HG03095 (cell line): Measurements from ENCODE around the gene BCL2L13.
A peak's percentile ranks its signal among the peaks of the same experiment; 100 is the strongest.

Source experiments
- ATAC-seq: cut with Tn5 transposase; IDR thresholded peaks from one replicate; pipeline ENCODE4 v1.9.1; 2021; ENCODE audit warnings: moderate library complexity; ENCODE audit not compliant: unreplicated experiment

BCL2L13 gene, protein sequence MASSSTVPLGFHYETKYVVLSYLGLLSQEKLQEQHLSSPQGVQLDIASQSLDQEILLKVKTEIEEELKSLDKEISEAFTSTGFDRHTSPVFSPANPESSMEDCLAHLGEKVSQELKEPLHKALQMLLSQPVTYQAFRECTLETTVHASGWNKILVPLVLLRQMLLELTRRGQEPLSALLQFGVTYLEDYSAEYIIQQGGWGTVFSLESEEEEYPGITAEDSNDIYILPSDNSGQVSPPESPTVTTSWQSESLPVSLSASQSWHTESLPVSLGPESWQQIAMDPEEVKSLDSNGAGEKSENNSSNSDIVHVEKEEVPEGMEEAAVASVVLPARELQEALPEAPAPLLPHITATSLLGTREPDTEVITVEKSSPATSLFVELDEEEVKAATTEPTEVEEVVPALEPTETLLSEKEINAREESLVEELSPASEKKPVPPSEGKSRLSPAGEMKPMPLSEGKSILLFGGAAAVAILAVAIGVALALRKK

DNA sequence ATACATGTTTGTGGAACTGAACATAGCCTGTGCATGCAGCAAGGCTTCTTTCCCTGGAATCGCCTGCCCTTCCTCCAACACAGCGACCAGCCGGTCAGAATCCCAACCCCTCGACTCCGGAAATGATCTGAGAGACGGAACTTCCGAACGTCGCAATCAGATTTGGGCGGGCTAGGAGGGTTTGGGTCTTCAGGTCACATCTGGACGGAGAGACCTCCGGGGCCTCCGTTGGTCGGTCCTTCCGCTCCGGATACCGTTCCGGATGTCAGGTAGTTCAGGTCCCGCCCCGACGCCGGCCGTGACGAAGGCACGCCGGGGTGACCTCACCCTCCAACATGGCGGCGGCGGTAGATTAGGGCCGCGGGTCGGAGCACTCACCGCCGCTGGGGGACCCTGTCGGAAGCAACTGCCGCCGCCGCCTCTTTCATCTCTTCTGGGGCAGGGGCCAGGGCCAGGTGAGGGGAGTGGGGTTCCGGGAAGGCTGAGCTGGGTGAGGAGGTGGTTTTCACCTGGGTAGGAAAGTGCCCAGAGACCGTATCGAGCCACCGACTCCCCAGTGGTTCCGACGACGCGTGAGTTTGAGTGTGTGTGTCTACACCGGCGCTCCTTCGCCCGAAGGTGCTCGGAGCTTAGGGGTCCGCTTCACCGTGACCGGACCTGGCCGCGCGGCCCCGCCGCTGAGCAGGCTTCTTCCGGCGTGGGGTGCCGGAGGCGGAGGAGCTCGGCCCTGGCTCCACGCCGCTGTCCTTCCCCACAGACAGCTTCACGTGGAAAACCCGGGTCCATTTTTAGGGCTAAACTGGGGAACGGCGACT is at the start of gene BCL2L13:
Gene BCL2L13, plus strand, starts transcription at position 326 of the 815 bp plus-strand sequence. CDS start 16,955 bp downstream, outside the sequence.
- ATAC-seq: peak; percentile 81

DNA sequence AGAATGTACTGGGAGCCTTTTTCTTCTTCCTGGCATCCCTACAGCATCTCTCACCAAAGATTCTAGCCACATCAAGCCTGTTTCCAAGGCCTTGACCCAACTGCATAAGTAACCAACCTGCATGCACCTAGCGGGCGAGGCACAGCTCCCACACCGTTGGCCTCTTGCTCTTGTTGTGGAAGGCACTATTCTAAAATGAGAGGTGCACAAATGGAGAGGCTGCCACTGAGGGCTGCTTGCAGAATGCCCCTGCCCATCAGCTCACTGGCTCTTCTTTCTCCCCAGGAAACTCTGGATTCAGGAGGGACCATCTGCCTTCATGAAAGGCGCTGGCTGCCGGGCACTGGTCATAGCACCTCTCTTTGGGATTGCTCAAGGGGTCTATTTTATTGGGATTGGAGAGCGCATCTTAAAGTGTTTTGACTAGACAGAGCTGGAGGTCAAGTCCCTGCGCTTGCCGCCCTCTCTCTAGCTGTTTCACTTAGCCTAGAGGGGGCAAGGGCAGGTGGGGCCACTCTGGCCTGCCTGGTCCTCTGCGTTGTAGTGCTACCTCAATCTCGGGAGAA is 48.7 kb upstream of the BCL2L13 start:
- no peak for ATAC-seq

DNA sequence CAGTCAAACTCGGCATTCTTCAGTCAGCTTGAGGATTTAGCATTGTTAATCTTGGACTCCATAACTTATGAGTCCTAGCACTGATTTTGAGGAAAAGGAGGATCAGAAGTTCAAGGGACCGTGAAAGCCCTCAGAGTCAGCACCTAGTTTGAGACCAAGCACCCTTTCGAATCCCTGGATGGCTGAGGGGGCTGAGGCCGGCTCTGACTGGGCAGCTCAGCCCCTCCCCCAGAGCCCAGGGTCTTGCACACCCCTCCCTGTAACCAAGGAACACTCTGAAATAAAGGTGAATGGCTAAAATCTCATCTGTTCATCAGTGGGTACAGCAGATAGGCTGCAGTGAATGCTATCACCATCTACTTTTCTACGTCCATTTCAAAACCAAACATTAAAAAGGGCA is 48.0 kb upstream of the BCL2L13 start:
- ATAC-seq: no peak

DNA sequence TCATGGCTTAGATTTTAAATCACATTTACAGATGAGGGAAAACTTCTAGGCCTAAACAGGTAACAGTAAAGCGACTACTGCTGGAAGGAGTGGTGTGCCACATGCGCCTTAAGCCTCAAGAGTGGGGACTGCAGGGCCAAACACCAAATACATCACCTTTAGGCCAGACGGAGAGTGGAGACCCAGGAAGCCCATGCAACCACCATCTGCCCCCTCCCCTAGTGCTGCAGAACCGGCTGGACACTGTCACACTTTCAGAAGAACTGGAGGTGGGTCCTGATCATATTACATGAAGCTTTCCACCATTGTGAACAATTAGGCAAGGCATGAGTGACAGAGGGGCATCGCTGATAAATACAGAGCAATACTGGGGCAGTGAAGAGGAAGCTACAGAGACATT is 46.4 kb upstream of the BCL2L13 start:
- ATAC-seq: no peak

- ATAC-seq: no peak
These were observed 42.3 kb upstream of the BCL2L13 start for GRCh38 chr22:17596226-17596625.

DNA sequence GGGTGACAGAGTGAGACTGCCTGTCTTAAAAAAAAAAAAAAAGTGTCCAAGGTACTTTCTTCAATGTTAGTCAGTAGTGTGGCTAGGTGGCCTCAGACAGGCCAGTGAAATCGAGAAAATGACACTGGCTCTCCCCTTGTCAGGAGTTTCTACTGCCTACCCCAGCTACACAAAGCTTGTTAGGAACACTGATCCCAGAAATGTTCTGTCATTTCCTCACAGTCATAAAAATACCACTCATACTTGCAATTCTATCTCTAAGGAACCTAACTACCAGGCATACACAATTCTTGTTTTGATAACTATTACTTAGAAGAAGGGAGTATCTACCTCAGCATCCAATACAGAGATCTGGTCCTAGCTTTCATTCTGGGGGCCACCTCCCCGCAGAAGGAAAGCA is 41.3 kb upstream of the BCL2L13 start:
- no peak for ATAC-seq

DNA sequence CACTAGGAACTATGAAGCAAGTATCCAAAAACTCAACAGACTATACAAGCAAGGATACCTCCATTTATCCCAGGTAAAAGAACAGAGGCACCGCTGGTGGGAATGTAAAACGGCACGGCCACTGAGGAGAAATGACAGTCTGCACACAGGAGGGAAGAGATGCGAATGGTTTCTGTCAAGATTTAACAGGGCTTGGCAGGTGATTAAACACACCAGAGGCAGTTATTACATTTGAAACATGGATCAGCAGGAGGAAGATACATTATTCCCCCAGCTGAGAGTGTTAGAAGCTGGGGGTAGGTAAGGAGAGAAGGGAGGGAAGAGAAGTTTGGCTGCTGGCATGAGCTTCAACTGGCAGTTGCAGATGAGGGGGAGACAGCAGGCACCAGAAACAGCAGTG is 40.2 kb upstream of the BCL2L13 start:
- no peak for ATAC-seq

DNA sequence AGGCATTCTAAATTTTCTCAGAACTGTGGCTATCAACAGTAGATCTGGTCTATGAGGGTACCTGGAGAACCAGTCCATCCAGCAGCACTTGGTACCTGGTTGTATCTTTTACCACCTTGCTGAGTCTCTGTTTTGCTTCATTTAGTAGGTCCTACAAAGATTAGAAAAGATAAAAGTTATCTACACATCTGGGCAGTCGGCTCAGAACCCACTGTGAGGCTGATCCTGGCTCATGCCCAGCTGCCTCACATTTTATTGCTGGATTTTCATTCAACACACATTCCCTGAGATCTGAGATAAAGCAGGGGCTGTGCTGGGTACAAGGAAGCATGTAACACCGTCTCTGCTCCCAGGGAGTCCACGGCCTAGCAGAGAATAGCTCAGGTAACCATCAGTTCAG is 37.5 kb upstream of the BCL2L13 start:
- ATAC-seq: no peak

DNA sequence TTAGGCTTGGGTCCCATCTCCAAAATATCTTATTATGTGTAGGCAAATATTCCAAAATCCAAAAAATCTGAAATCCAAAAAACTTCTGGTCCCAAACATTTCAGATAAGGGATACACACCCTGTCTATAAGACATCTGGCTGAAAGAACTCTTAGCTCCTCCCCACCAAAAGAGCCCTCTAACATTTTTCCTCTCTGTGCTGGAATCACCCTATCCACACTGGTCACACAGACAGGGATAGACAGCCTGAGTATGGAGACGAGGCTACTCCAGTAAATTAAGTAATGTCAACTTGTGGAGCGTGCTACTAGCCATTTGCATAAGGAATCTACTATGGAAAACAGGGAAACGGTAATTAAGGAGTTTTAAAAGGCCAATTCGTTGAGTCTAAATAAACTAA is 34.9 kb upstream of the BCL2L13 start:
- ATAC-seq: no peak

DNA sequence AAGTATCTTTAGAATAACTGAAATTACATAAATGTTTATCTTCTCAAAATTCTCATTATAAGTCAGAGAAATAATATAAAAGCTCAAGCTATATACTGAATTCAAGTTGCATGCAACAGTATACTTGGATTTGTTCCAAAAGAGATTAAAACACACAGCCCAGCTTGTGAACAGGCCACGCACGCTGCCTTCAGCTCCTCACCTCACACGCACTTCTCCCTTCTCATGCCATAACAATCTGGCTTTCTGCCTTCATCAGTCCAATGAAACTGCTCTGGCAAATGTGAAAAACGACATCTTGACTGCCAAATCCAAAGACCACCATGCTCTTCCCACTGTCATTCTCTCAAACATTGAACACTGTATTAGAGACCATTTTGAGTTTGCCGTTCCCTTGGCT is 32.1 kb upstream of the BCL2L13 start:
- no peak for ATAC-seq

DNA sequence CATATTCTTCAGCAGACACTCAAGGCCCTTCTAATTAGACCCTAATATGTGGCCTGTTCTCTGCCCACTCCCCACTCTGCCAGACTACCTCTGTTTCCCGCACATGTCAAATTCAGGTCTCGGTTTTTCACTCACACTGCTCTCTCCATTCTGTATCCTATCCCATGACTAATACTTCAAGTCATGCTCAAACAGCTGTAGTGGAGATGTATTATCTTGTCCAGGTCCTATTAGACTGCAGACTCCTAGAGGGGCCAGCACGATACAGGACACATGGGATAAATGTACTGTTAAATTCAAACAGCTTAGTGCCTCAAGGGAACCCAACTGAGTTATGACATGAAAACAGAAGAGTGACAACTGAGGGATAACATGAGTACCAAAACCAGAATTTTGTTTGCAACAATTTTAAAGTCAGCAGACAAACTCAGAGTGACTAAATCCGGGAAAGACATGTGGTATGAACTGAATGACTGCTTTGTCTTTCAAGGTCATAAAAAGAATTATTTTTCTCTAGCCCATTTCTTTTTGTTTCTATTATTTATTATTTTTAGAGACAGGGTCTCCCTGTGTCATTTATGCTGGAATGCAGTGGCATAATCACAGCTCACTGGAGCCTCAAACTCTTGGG is 30.6 kb upstream of the BCL2L13 start:
- no peak for ATAC-seq

DNA sequence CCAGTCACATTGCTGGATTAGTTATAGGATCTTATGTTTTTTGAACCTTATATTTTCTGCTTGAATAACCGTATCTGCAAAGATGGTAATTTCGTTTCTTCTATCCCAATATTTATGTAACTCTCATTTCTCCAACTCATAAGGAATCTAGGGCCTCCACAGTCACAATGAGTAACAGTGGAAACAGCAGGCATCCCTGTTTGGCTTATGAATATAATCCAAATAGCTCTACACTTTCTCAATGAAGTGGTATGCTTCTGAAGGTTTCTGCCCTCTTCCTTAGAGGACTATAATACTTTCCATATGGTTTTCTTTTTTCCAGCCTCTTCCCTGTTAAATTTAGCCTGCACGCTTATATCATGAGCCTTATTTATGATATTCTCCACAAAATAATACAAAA is 26.5 kb upstream of the BCL2L13 start:
- ATAC-seq: no peak

GRCh38 chr22:17613280-17613679 is 25.3 kb upstream of the BCL2L13 start:
- ATAC-seq: no peak

- ATAC-seq: no peak
These were observed 10.6 kb upstream of the BCL2L13 start for GRCh38 chr22:17627961-17628405.

GRCh38 chr22:17628406-17629172 is 10.0 kb upstream of the BCL2L13 start, which contains the start of gene ATP6V1E1:
Gene ATP6V1E1 (minus strand): TSS chr22:17628749. CDS start chr22:17628635, 114 bp downstream.
- peak; percentile 98 for ATAC-seq

DNA sequence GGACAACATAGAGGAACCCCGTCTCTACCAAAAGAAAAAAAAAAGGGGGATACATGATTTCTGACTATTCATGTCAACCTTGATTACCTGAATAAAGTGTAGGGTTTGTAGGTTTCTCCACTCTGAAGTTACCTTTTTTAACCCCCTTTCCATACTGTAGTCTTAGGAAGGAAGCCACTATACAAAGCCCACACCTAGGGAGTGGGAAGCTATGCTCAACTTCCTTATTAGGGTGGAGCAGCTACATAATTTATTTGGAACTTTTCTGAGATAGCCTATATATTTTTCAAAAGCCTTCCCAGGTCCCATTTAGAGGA is 9.4 kb upstream of the BCL2L13 start:
- no peak for ATAC-seq

DNA sequence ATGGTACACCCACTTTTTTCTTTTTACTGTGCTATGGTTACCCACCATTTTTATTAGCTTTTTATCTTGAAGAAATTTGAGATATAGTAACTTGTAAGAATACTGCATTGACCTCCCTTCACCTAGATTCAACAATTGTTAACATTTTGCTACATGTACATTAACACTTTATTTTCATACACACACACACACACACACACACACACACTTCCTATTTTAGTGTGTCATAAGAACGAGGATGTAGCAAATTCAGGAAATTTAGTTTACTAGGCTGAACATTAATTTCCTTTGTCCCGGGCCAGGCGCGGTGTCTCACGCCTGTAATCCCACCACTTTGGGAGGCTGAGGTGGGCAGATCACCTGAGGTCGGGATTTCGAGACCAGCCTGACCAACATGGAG is 8.9 kb upstream of the BCL2L13 start:
- ATAC-seq: no peak

GRCh38 chr22:17631076-17631565 is 7.4 kb upstream of the BCL2L13 start:
- no peak for ATAC-seq

GRCh38 chr22:17633217-17633997 is 5.2 kb upstream of the BCL2L13 start:
- ATAC-seq: no peak

- ATAC-seq: no peak
These were observed 4.6 kb upstream of the BCL2L13 start for GRCh38 chr22:17633998-17634323.
